MM.1S (cell line): ENCODE results near the gene HSD17B3.

Experiments
- DNase-seq: peaks from one replicate; pipeline ENCODE4 v3.0.0-alpha.2; 2015
- H2AFZ ChIP-seq: fragments of 300-600 bp; sonication (generic); 2 replicates; pipeline ENCODE4 v1.6.0; 2016; ENCODE audit warnings: antibody characterized with exemption, low read length
- H3F3A ChIP-seq: fragments of 300-600 bp; sonication (generic); 2 replicates; pipeline ENCODE4 v1.6.1; 2016; ENCODE audit warnings: mild to moderate bottlenecking, antibody characterized with exemption, low read length, moderate library complexity, mixed read lengths; ENCODE audit not compliant: insufficient read depth
- H3K27ac ChIP-seq: fragments of 300-600 bp; sonication (generic); 2 replicates; pipeline ENCODE4 v1.5.1; 2016; ENCODE audit warnings: mild to moderate bottlenecking, low read length
- H3K27me3 ChIP-seq: fragments of 300-600 bp; sonication (generic); replicated peaks from 2 replicates; pipeline ENCODE4 v1.6.0; 2016; ENCODE audit warnings: low read length; ENCODE audit not compliant: insufficient read depth
- H3K36me3 ChIP-seq: fragments of 300-600 bp; sonication (generic); replicated peaks from 2 replicates; pipeline ENCODE4 v1.6.1; 2016; ENCODE audit warnings: mild to moderate bottlenecking, low read length, mixed read lengths; ENCODE audit not compliant: insufficient read depth
- H3K4me1 ChIP-seq: fragments of 300-600 bp; sonication (generic); 2 replicates; pipeline ENCODE4 v1.6.1; 2016; ENCODE audit warnings: low read length, mixed read lengths
- H3K4me2 ChIP-seq: fragments of 300-600 bp; sonication (generic); 2 replicates; pipeline ENCODE4 v1.6.0; 2016; ENCODE audit warnings: low read depth, low read length
- H3K4me3 ChIP-seq: fragments of 300-600 bp; sonication (generic); 2 replicates; pipeline ENCODE4 v1.5.1; 2016; ENCODE audit warnings: low read length, mixed read lengths
- H3K79me2 ChIP-seq: fragments of 300-600 bp; sonication (generic); 2 replicates; pipeline ENCODE4 v1.6.1; 2016; ENCODE audit warnings: mixed run types, low read length, mixed read lengths
- H3K9ac ChIP-seq: fragments of 300-600 bp; sonication (generic); 2 replicates; pipeline ENCODE4 v1.6.1; 2016; ENCODE audit warnings: low read length, mixed read lengths
- H3K9me2 ChIP-seq: fragments of 300-600 bp; sonication (generic); replicated peaks from 2 replicates; pipeline ENCODE4 v1.6.1; 2016; ENCODE audit warnings: mild to moderate bottlenecking, low read length, mixed read lengths; ENCODE audit not compliant: insufficient read depth
- H3K9me3 ChIP-seq: fragments of 300-600 bp; sonication (generic); replicated peaks from 2 replicates; pipeline ENCODE4 v1.6.1; 2016; ENCODE audit warnings: mild to moderate bottlenecking, low read length, mixed read lengths; ENCODE audit not compliant: insufficient read depth
- H4K20me1 ChIP-seq: fragments of 300-600 bp; sonication (generic); 2 replicates; pipeline ENCODE4 v1.6.1; 2016; ENCODE audit warnings: mild to moderate bottlenecking, low read length, moderate library complexity, mixed read lengths; ENCODE audit not compliant: insufficient read depth
- EZH2 ChIP-seq: fragments of 300-600 bp; sonication (generic); optimal IDR thresholded peaks from 2 replicates; pipeline ENCODE3; 2017; ENCODE audit warnings: low read depth, mild to moderate bottlenecking, antibody characterized with exemption, low read length, mixed read lengths
- EZH2phosphoT487 ChIP-seq: fragments of 300-600 bp; sonication (generic); IDR thresholded peaks from 2 replicates; pipeline ENCODE4 v1.6.1; 2018; ENCODE audit warnings: antibody characterized with exemption, low read length
- TF ChIP-seq, protein P1 (sequence below): fragments of 300-600 bp; sonication (generic); IDR thresholded peaks from 2 replicates; pipeline ENCODE4 v1.5.1; 2016; ENCODE audit warnings: antibody characterized with exemption, low read length, mixed read lengths

The HSD17B3 gene

DNA sequence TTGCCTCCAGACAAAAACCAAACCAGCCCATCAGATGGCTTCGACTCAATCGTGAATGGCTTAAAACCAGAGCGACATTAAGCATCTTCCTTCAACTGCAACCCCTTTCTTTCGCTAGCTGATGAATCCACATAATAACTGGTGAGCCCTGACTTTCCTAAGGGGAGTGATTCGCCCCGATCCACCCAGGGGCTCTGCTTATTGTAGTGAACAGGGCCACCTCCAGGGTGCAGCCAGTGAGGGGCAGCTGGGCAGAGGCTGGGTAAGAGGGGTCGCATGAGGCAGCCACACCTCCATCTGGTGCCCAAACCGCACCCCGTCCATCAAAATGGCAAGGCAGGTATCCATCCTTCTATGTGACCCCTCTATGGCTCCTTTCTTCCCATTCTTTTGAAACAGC lies 43.6 kb upstream of the HSD17B3 start:
- no peak overlapping the region for H3K9ac ChIP-seq
- no peaks in the 10 kb centered on the region for H3K27me3 ChIP-seq
- H3K36me3 ChIP-seq, result no peaks in the 10 kb centered on the region
- H4K20me1 ChIP-seq, result no peaks in the 10 kb centered on the region
- no peak overlapping the region for H3K27ac ChIP-seq
- no peaks in the 10 kb centered on the region for H3K9me2 ChIP-seq
- H2AFZ ChIP-seq, result no peak overlapping the region
- no peaks in the 10 kb centered on the region for H3K4me1 ChIP-seq
- no peak overlapping the region for H3K4me2 ChIP-seq
- no peak for DNase-seq
- no peaks in the 10 kb centered on the region for H3K9me3 ChIP-seq
- TF ChIP-seq EZH2, result no peak
- TF ChIP-seq EZH2phosphoT487, result no peak
- TF ChIP-seq, protein P1, sequence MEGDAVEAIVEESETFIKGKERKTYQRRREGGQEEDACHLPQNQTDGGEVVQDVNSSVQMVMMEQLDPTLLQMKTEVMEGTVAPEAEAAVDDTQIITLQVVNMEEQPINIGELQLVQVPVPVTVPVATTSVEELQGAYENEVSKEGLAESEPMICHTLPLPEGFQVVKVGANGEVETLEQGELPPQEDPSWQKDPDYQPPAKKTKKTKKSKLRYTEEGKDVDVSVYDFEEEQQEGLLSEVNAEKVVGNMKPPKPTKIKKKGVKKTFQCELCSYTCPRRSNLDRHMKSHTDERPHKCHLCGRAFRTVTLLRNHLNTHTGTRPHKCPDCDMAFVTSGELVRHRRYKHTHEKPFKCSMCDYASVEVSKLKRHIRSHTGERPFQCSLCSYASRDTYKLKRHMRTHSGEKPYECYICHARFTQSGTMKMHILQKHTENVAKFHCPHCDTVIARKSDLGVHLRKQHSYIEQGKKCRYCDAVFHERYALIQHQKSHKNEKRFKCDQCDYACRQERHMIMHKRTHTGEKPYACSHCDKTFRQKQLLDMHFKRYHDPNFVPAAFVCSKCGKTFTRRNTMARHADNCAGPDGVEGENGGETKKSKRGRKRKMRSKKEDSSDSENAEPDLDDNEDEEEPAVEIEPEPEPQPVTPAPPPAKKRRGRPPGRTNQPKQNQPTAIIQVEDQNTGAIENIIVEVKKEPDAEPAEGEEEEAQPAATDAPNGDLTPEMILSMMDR, result no peak
- H3F3A ChIP-seq, result no peaks in the 10 kb centered on the region
- H3K79me2 ChIP-seq, result no peaks in the 10 kb centered on the region
- H3K4me3 ChIP-seq, result no peak overlapping the region

DNA sequence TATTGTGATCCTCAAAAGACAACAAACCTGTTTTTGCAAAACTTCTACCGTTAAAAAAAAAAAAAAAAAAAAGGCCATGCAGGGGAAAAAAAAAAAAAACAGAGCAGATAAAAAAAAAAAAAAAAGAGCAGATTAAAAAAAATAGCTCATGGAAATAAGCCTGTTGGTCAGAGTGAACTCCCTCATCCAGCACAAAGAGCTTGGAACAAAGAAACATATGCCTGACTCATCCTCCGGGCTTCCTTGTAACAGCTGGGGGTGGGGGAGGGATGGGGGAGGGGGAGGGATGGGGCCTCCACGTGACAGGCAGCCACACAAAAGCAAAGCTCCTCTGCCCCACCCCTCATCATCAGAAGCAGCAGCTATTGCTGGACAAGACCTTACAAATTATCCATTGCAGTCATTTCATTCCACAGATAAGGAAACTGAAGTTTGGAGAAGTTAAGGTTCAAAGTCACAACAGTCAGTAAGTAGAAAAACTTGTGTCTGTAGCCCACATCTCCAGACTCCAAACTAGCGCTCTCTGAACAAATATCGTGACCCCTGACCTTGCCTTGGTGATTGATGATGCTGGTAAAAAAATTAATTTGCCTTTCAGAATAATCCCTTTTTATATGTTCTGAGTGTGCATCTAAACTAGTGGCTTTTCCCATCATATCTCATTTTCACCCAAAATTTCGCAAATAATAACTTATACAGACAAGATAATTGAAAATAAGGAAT lies 42.6 kb upstream of the HSD17B3 start:
- H3K79me2 ChIP-seq, result no peaks in the 10 kb centered on the region
- TF ChIP-seq EZH2phosphoT487 (no peak), EZH2 (no peak)
- TF ChIP-seq, protein P1, result no peak
- DNase-seq, result no peak
- no peaks in the 10 kb centered on the region for H4K20me1 ChIP-seq
- no peaks in the 10 kb centered on the region for H3K27me3 ChIP-seq
- H3K36me3 ChIP-seq, result no peaks in the 10 kb centered on the region
- no peaks in the 10 kb centered on the region for H3F3A ChIP-seq
- H3K4me1 ChIP-seq, result no peaks in the 10 kb centered on the region
- H3K9me2 ChIP-seq, result no peaks in the 10 kb centered on the region
- H2AFZ ChIP-seq, result no peak overlapping the region
- H3K9ac ChIP-seq, result no peak overlapping the region
- H3K9me3 ChIP-seq, result no peaks in the 10 kb centered on the region
- no peak overlapping the region for H3K4me3 ChIP-seq
- no peak overlapping the region for H3K4me2 ChIP-seq
- H3K27ac ChIP-seq, result no peak overlapping the region

DNA sequence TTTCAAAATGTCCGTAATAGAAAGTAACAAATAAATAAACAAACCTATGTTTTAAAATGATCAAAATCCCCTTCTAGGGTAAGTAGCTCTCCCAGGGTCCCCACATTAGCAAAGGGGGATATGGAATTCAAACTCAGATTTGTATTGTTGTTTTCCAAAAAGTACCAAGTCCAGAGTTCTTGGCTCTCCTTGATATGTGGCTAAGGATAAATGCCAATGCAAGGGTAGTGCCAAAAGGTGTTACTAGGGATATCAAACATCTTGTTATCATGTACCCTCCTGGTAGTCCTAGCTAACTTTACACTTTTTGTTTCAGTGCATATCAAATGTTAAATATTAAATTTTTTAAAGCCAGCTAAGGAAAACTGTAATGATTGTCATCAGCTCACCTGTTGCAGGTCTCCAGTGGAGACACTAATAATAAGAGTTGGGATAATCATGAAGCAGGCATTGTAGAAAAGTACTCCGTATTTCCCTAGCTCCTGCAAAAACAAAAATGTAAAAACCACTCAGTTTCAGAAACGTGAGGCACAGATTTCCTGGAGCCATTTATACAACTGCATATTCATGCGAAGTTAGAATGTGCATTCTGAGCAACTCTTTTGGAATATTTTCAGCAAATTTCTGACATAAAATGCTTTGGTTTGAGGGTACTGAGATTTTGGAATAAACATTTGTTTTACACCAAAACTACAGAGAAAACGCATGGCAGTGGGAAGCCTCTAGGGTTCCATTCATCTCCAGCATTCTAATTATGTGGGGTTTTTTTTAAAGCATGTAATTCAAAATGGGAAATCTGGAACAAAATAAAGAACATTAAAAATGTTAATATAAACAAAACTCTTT lies 41.8 kb upstream of the HSD17B3 start:
- no peak for TF ChIP-seq EZH2
- TF ChIP-seq, protein P1, result no peak
- no peak for TF ChIP-seq EZH2phosphoT487
- no peak overlapping the region for H3K27ac ChIP-seq
- no peak overlapping the region for H3K4me2 ChIP-seq

More for the DNA sequence above, 41.8 kb upstream of the HSD17B3 start:
- no peaks in the 10 kb centered on the region for H3K79me2 ChIP-seq
- no peak overlapping the region for H3K4me3 ChIP-seq
- no peaks in the 10 kb centered on the region for H3K9me3 ChIP-seq
- DNase-seq, result no peak
- H3K36me3 ChIP-seq, result no peaks in the 10 kb centered on the region
- no peaks in the 10 kb centered on the region for H3K4me1 ChIP-seq
- H4K20me1 ChIP-seq, result no peaks in the 10 kb centered on the region
- H3K27me3 ChIP-seq, result no peaks in the 10 kb centered on the region
- no peaks in the 10 kb centered on the region for H3F3A ChIP-seq
- no peak overlapping the region for H2AFZ ChIP-seq
- H3K9ac ChIP-seq, result no peak overlapping the region
- H3K9me2 ChIP-seq, result no peaks in the 10 kb centered on the region
